HepG2 (cell line): ENCODE results near the gene DTNA.

Source experiments
- CHD2 ChIP-seq: IDR thresholded peaks from 2 replicates; pipeline ENCODE4 v1.6.1; 2011; ENCODE audit warnings: low read depth, low read length, improper control_type of control experiment
- FOXA1 ChIP-seq, 2 experiments: fragments of 450-650 bp in 1 of 2; sonication (generic) in 1 of 2; formaldehyde crosslinking in 1 of 2; IDR thresholded peaks; 2 replicates each; pipeline versions ENCODE4 v1.4.0 to v1.6.1; 2016 to 2020; ENCODE audit warnings: missing genetic modification reagents in 1 of 2
- MXI1 ChIP-seq: IDR thresholded peaks from 3 replicates; pipeline ENCODE4 v1.6.1; 2012; ENCODE audit warnings: low read depth, low read length, inconsistent platforms, borderline replicate concordance
- ZKSCAN8 ChIP-seq: IDR thresholded peaks from 2 replicates; pipeline ENCODE4 v1.6.1; 2016; ENCODE audit warnings: borderline replicate concordance, missing genetic modification reagents, missing compliant biosample characterization
- TF ChIP-seq, protein P1 (sequence below): sonication (generic); formaldehyde crosslinking; IDR thresholded peaks from 2 replicates; pipeline ENCODE4 v1.4.0; 2020; ENCODE audit warnings: low read depth, mild to moderate bottlenecking, missing genetic modification reagents

DNA sequence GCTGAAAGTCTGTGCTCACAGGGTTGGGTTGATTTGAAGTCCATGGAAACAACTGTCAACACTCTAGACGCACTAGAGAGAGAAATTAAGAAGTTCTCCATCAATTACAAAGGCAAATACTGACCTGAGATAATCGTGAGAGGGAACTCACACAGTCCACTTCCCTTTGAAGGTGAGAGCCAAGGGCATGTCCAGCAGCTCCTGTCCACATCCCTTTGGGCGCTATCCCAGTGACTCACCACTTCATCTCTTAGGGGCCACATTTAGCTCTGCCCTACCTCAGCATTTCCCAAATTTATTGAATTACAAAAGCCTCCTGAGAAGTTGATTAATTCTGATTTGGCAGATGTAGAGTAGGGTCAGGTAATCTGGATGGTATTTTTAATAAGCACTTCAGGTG is 182.3 kb downstream of the DTNA start:
- no peak for TF ChIP-seq CHD2
- no peak for TF ChIP-seq ZKSCAN8
- no peak for TF ChIP-seq FOXA1 (IDR thresholded peaks at IDR 0.05)
- TF ChIP-seq FOXA1 (CRISPR knock-in tag; IDR thresholded peaks at IDR 0.05), result no peak
- TF ChIP-seq, protein P1, sequence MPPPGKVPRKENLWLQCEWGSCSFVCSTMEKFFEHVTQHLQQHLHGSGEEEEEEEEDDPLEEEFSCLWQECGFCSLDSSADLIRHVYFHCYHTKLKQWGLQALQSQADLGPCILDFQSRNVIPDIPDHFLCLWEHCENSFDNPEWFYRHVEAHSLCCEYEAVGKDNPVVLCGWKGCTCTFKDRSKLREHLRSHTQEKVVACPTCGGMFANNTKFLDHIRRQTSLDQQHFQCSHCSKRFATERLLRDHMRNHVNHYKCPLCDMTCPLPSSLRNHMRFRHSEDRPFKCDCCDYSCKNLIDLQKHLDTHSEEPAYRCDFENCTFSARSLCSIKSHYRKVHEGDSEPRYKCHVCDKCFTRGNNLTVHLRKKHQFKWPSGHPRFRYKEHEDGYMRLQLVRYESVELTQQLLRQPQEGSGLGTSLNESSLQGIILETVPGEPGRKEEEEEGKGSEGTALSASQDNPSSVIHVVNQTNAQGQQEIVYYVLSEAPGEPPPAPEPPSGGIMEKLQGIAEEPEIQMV (CRISPR knock-in tag), result no peak
- TF ChIP-seq MXI1, result no peak
